GM19467 (cell line): ENCODE results near the gene AUTS2.

Experiments used
- ATAC-seq: cut with Tn5 transposase; IDR thresholded peaks from one replicate; pipeline ENCODE4 v1.9.1; 2021; ENCODE audit warnings: mild to moderate bottlenecking, moderate library complexity; ENCODE audit not compliant: unreplicated experiment

Gene AUTS2

DNA sequence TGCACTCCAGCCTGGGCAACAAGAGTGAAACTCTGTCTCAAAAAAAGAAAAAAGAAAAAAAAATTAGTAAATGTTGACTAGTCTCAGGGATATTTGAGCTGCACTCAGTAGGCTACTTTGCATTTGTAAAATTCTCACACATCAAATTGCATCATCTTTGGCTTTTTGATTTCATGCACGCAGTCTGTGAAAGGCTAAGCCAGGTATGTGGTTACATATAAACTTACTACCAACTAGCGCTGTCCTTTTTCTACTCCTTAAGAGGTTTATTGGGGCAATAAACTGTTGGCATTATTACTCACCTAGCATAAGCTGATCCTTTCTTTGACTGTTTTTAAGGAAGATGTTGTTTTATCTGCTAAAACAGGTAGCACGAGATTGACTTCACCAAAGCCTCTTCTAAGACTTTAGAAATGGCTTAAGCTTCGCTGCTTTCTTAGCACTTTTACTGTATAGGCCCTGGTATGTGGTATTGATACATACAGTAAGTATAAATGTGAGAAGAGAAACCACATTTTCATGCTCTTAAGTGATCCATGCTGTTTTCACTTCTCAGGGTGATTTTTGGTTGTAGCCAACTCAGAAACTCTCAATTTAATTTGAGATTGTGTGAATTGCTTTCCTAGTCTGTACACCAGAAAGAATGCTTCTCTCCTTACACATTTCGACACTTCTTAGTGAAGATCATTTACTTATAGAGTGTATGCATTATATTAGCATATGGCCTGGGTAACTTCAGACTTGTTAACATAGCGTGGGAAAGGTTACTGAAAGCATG lies 323.9 kb downstream of the AUTS2 start:
- peak; percentile 53 for ATAC-seq

DNA sequence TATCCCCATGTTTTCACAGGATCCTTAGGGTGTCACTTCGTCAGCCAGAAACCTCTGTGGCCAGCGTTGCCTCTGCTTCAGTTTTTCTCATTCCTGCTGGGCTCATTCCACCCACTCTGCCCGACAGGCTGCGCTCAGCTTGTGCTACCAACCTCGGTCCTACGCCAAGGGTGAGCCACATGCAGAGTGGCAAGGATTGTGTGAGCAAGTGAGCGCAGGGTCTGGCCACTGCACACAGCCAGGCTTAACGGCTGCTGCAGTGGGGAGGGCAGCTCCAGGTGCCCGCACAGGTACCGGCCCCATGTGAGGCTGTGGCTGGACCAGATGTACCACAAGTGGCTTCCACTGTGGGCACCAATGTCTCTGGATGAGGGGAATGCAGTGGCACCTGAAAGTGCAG lies 329.2 kb downstream of the AUTS2 start:
- no peak for ATAC-seq

DNA sequence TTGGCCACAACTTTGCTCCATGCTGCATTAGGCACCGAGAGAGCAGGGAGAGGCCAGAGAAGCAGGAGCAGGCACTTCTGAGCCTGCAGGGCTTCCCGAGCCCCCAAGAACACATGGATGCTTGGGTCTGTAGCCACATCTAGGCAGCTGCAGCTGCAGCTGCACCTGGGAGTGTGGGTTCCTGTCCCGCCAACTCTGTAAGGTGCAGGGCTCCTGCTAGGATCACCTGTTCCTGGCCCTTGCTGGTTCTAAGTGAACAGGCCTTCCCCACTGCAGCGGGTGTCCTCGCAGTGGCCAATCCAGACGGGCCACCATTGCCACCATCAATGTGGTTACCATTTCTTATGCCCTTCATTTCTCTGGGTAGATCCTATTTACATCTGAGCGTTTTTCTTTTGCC lies 330.3 kb downstream of the AUTS2 start:
- no peak for ATAC-seq

DNA sequence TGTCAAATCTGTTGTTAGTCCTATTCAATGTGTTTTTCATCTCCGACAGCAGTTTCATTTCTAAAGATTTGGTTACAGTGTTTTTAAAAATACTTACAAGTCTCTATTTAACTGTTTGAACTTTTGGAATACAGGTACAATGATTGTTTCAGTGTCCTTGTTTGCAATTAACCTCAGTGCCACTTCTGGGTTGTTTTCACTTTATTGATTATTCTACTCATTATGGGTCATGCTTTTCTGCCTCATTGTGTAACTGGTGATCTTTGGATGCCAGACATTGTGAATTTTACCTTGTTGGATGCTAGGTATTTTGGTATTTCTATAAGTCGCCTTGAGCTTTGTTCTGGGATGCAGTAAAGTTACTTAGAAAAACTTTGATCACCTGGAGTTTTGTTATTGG lies 331.3 kb downstream of the AUTS2 start:
- ATAC-seq: no peak

DNA sequence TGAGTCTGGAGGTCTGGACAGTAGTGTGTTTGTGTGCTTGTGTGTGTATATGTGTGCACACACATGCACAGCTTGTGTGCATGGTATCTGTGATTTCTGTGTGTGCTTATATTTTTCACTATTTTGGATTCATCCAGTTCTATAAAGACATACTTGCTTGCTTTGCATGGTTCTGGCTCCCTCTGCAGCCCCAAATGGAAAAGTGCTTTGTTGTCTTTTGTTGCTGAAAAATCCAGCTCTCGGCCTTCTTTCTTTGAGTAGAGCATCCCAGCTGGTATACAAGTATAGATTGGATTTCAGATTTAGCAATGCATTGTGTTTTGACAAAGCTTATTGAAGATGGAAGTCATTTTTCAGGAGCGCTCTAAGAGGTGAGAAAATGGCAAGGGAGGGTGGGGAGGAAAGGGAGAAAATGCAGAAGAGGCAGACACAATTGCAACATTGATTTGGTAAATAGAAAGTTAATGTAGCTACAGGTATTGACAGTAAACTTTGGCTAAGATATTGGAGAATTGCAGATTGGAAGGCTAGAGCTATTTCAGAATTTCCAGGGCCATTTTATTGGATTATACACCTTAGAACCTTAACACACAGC lies 333.9 kb downstream of the AUTS2 start:
- ATAC-seq: no peak

DNA sequence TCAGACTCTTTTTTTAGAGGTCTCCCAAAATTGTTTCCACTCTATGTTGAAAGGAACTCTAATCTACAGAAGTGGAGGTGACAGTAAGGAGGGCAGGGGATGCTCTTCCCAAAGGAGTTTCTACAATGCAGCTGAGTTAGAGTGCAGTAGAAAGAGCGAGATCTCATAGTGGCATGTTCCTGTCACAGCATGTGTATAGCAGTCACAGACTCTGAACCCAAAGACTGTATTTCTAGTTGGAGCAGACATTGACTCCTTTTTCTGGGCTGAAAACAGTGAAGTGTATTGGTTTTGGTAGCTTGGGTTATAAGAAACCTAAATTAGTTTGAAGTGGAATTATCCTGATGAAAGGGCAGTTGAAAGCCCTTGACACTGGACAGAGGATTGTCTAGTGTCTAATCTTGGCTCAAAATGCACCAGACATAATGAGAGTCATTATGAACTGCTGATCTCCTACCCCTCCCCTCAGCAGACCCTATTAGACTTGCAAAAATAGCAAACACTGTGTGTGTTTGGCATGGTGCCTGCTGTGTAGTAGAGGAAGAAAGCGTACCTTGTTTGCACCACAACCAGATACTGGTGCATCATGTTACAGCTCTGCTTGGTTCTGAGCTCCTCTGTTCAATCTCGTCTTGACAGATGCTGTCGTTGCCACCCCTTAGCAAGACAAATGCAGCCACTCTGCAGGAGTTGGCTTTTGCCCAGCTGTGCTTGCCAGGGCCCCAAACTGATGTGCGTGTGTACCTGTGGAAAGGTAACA lies 336.0 kb downstream of the AUTS2 start:
- no peak for ATAC-seq

DNA sequence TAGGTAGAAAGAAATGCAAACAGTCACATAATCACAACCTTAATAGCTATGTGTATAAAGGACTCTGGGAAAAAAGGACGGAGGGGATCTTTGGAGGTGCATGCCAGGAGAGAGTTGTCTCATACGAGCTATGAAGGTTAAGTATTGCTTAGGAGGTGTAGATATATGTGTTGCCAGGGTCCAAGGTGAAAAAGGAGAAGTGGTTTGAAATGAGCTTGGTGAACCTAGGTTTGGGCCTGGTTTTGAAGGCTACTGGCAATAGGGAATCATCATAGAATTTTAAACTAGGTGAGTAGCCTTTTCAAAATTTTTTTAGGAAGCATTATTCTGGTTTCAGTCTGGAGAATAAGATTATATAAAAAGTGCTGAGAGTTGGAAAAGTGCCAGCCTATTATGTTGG lies 336.8 kb downstream of the AUTS2 start:
- ATAC-seq: no peak

DNA sequence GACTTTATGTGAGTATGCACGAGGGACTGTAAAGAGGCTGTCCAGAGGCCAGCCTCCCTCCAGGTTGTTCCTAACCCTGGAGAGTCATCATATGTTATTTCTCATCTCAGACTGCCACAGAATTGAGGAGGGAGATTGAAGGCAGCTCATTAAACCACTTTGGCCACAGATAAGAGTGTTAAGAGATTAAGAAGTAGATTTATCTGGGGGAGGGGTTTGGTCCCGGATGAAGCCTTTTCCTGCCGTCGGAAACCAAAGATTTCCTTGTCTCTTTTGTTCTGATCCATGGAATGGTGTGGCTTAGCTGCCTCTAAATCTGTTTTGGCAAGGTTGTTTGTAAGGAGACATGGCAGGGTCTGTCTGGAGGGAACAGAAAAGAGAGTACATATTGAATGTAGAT lies 338.8 kb downstream of the AUTS2 start:
- no peak for ATAC-seq

DNA sequence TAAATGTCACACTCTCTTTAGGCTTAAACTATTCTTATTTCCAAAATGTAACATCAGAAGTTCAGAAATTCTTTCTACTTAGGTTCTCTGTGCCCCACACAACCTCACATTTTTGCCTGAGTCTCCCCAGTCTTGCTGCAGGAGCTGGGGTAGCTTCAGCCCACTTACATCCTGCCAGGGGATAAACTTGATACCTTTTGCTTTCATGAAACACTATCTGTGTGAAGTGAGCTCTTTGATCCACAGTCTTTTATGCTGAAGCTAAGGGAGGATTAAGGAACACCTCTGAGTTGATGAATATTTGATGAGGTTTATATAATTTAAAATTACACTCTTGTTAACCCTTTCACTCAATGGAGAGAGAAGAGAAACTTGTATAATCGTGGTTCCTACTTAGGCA lies 341.0 kb downstream of the AUTS2 start:
- no peak for ATAC-seq

DNA sequence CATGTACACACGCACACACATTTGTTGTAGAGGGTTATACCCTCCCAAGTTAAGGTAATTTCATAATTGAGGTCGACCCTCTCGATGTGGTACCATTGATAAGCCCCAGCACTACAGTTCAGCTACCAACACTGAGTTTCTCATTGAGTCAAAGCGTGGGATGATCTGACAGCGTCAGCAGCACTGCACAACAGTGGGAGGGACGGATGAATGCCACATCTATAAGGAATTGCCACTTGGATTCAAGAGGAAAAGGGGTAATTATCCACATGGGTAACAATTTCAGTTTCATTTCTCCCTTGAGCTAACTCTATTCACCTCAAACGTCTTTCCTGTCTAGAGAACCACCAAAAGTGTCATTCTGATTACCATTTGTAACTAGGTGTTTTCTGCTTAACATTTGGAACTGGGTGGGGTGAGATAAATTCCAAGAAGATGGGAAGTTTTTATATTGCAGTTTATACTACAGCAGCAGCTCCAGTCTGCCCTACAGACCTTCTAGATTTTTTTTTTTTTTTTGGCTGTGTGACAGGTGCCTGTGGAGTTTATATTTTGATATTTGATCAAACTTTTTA lies 342.9 kb downstream of the AUTS2 start:
- no peak for ATAC-seq

DNA sequence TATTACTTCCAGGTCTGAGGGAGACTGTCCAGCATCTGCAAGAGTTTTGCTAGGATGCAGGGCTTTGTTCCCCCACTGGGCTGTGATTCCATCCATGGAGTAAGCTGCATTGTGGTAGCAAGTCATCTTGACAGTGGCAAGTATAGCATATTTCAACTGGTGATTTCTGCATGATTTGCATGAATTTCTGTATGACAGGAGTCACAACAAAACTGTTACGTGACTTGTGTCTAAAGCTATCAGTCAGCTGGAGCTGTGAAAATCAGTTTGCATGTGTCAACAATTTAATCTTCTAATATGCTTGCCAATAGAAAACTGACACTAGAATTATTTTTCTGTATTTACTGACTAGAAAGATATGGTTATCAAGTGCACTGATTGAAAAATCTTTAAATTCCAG lies 344.3 kb downstream of the AUTS2 start:
- no peak for ATAC-seq

DNA sequence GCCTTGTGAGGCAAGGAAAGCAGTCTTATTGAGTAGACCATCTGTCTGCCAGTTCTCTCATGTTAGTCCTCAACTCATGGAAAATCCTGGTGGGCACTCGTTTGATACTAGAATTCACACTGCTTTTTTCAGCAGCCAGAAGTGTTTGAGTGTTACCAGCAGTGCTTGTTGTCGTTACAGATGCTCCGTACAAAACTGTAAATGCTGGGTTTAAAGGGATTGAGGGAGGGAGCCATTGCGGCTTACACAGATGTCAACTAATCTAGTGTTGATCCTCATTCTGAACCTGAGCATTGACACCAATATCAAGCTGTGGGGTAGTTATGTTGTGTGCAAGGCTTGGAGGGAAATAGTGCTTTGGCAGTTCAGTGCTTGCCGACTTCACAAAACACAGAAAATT lies 348.6 kb downstream of the AUTS2 start:
- no peak for ATAC-seq

DNA sequence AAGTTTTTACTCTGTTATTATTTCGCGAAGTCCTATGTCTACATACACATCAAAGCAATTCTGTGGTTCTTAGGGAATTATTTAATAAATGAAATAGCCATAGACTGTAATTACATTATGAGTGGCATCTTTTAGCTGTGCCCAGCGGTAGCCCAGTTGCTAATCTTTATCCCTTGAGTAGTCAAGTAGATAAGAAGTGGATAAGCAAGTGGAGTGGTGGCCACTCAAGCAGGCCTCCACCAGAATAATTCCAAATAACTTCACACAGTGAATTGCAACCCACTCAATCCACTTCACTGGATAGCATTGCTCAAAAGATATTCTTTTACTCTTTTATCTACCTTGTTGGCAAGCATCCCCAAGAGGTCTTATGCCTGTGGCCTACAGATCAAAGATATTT lies 349.7 kb downstream of the AUTS2 start:
- no peak for ATAC-seq

DNA sequence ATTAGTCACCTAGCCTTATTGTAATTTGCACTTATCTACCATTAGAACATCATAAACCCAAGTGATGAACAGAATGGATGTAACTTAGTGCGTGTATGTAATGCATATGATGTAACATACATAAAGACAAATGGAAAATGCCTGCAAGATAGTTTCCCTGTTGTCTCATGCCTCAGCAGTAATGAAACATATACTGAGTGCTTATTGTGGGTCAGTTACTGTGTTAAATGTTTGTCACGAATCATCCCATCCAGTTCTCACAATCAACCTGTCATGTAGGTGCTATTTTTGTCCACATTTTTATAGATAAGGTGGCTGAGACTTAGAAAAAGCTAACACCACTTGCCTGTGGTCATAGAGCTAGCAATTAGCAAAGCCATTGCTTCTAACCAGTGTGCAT lies 350.8 kb downstream of the AUTS2 start:
- no peak for ATAC-seq

DNA sequence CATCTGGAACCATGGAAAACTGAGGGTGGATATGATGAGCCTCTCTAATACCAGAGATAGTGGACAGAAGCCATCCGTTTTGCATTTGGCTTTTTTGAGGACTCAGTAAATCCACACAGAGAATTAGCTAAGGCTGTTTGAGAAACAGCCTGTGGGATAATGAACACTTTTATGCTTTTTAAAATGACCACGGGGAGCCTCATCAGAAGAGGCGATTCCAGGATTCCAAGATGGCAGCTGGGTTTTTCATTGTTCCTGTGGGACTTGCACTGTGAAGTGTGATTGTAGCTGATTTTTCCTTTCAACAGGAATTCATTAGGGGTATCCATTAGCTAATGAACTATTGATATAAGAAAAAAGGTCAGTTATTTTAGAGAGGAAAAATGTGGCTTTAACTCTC lies 353.2 kb downstream of the AUTS2 start:
- no peak for ATAC-seq

DNA sequence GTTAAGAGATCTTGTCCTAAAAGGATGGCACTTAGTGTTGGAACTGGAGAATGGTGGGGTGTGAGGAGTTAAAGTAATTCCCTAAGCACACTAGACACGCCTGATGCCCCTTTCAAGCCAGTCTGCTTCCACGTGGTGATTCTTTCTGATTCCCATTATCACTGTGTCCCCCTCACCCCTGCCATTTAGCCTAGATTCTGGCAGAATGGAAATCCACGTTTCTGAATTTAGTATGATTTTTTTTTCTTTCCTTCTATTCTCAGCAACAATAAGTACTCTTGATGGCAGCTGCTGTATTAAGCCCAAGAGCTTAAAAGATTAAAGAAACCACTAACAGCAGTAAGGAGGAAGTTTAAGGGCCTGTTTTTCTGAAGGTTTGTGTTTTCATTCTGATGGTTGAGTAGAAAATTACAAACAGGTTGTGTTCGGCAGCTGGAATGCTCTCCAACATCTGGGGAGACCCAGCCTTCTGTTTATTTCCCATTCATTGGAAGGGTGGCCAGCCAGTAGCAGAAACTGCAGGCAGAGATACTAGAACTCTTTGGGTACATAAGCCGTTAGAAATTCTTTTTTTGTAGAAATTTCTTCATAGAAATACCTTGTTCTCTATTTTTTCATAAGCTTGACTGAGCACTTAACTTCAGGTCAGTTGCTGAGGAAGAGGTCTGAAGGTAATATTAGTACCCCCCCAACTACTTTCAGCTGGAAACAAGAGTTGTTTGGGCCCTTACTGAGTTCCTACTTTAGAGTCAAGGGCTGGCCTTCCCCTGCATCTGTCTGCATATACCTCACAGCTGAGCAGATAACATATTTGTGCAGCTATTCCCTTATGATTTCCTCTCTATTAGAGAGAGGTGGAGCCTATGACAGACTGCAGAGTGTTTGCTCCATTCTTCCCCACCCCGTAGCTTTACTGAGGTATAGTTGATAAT lies 355.1 kb downstream of the AUTS2 start:
- ATAC-seq: no peak

DNA sequence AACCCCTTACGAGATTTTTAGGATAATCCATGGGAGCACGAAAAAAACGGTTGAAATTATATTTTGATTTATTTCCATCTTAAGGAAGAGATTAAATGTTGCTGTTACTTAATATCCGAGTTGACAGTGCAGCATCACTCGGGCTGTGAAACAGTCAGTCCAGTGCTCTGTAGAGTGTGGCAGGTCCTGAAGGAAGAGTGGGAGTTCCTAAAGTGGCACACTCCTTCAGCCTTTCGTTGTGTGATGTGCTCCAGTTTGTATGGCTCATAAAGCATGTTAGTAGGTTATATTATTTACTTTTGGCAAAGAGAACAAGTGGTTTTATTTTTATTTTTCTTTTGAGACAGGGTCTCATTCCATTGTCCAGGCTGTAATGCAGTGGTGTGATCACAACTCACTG lies 358.3 kb downstream of the AUTS2 start:
- ATAC-seq: no peak

DNA sequence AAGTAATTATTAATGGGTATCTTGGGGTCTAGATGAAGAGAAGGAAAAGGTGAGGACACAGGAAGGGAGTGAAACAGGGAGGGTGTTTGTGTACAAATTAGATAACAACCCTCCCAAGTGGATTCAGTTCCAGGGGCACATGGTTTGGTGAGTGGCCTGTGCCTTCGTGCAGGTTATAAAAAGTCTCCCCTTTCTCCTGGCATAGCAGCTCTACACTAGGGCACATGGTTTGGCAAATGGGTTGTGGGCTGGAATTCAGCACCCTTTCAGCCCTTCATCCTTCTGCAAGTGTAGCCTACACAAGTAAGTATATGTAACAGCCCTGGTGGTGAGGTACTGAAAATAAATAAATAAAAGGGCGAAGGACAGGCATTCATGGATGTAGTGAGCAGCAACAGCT lies 359.4 kb downstream of the AUTS2 start:
- no peak for ATAC-seq

DNA sequence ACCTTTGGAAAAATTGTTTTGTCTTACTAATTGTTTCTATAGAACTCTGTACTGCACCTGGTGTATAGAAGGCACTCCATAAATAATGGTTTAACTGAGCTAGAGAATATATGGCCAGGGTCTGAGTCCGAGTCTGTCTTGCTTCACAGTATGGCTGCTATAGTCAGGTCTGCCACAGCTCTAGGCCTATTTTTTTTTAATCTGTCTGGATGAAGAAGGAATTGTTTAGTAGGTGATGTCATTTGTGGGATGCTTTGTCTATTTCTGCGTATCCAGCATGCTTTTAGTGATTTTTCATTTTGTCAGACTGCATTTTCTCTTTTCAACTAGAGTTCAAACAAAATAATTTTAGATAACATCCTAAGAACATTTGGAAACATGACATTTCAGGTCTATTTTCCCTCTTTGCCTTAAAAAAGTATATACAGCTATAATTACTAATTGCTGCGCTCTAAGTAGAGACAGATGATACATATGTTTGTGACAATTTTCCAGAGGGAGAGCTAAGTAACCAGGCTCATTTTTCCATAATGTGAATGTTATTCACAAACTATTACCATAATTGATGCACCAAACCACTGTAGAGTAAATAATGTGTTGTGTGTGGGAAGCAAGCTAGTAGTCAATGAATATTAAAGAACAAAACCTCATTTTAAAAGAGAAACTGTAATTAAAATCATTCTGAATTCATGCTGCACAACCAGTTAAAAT lies 361.7 kb downstream of the AUTS2 start:
- ATAC-seq: no peak

DNA sequence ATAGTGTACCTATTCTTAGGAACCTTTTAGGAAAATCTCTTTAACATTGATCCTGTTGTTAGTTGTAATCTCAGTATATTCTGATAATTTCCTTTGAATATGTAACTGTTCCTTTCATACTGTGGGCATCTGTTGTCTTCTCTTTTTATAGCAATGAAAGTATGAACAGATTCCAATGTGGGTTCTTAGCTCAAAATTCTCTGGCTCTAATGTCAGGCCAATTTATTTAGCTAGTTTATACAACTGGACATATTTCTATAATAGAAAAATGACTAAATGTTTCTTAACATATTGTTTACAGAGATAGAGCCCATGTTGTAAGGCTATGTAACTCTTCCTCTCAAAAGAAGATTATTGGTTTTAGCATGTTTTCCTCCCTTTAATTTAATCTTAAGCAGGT lies 363.2 kb downstream of the AUTS2 start:
- ATAC-seq: no peak
